ENCODE measurements around the gene ARMC2. TPM values are rescaled to one million over a fixed set of nuclear protein-coding genes. Genes with fewer than 3 reads are reported as not detected.

The ARMC2 gene
- total and polyA plus RNA-seq, 2 of the 8 experiments (the other 6 are each of a cell fraction or from before 2014, with no cell fraction given), result 1.6 to 4.4 TPM

DNA sequence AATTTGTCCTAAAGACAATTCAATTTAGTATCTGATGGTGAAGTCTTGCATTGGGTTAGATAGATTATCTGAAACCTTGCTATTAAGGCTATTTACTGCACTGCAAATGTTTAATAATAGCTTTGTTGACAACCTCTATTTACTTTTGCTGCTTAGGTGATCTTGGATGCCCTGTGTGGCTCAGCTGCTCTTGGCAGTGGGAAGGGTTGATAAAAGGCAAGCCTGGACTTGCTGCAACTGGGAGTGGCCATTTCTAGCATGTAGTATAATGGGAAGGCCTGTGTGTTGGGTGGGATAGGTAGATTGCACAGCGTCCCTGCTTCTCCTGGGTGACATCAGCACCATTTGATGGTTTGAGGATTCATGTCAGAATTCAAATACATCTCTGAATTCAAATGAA lies 49.1 kb downstream of the ARMC2 start (continued):
- TF ChIP-seq CHD7 (IDR thresholded peaks at IDR 0.05; ENCODE audit: insufficient replicate concordance, low read length) (no peak), CBX5 (IDR thresholded peaks at IDR 0.05; ENCODE audit: low read depth, low read length) (no peak)

All from H1 (cell line).